ENCODE results near the gene VGLL2. TPM values are rescaled to one million over a fixed set of nuclear protein-coding genes. Genes with fewer than 3 reads are reported as not detected.

VGLL2 gene
- polyA plus RNA-seq, 3 donors, result 0.21 TPM; not detected in 2

DNA sequence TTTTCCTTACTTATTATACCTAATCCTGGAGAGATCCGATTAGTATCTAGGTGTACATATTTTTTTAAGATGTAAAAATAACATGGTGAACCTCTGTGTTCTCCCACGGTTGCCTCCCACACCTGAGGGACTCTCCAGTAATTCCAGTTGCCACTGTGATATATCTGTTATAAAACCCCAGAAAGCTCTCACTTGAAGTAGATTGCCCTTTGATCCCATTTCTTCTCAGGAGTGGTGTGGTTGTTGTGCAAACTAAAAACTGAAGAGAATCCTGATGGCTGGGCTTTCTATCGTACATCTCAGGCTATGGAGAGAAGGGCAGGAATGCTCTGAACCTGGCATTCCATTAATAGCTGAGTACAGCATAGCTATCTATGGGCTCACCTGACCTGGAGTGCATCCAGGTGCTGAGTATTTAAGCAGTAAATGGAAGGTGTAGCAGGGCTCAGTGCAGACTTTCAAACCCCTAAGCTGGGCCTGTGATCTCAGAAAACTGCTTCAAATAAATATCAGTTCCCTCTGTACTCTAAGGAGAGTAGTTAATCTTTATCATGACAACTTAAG lies 41.0 kb downstream of the VGLL2 start:
- WGBS, 3 donors, result 29 to 70% (median 64%) methylated on average over 3 of the region's 3 CpGs
- no peak overlapping the region for H3K27ac ChIP-seq (ENCODE audit: low read depth, low read length)

DNA sequence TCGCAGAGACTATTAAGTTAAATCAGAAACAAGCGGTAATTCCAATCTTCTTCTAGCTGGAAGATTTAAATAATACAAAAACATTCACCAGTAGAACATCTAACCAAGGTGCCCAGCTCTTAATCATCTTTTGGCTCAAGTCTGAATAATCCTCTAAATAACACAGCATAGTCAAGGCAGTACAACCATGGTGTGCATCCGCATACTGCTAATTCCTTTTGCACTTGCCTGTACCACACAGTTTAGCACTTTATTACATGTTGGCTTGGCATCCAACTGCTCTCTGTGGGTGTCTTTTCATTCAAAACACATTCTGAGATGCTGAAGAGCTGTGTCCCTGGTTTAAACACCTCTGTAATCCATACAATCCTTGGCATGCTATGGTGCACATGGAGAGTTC lies 42.3 kb downstream of the VGLL2 start:
- WGBS, 3 donors, result 77 to 96% (median 95%) methylated on average over 3 of the region's 3 CpGs
- H3K27ac ChIP-seq (ENCODE audit: low read depth, low read length), result no peak overlapping the region

DNA sequence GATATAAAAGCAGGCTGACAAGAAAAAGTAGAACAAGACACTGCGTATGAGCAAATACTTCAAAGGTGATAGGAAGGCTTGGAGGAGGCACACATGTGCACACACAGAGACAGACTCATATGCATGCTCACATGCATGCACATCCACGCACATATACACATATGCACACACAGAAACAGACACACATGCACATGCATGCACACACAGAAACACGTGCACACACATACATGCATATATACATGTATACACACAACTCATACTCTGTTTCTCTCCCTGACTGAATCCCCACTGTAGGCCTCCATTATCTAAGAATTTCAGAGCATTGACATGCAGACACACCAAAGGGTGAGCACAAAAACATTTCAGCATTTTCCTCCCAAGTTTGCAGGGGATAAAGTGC lies 43.7 kb downstream of the VGLL2 start:
- 79 to 82% (median 81%) methylated on average over 3 of the region's 3 CpGs for WGBS, 3 donors
- no peak overlapping the region for H3K27ac ChIP-seq (ENCODE audit: low read depth, low read length)

DNA sequence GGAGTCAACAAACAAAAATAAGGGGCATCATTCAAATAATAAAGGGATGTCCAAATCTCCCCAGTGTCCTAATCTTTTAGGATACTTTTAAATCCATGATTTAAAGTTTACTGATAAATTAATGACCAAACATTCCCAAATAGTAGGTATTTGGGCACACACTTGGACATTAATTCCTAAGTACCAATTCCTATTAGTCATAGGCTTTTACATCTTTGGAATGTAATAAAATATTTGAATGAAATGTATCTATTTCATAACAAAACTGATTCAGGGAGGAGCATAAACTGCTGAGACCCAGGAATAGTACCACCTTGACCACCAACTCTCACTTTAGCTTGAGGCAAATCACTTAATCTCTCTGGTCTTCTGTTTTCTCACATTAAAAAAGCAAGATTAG lies 44.3 kb downstream of the VGLL2 start:
- H3K27ac ChIP-seq (ENCODE audit: low read depth, low read length), result no peak overlapping the region

DNA sequence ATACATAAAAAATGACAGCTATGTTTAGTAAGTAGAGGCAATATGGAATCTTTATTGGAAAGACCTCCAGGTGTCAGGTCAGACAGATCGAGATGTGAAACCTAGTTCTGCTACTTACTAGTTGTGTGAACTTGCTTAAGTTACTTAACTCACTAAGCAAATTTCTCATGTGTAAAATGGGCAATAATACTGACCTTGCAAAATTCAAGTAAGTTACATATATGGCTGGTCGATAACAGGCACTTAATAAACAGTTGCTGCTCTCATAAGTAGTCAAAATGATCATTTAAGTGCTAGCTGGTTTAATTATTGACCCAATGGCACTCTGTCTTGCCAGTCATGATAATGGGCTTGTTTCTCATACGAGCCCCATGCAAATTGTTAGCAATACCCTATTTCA lies 46.0 kb downstream of the VGLL2 start:
- 50 to 82% (median 71%) methylated on average over 3 of the region's 3 CpGs for WGBS, 3 donors
- no peak overlapping the region for H3K27ac ChIP-seq (ENCODE audit: low read depth, low read length)

DNA sequence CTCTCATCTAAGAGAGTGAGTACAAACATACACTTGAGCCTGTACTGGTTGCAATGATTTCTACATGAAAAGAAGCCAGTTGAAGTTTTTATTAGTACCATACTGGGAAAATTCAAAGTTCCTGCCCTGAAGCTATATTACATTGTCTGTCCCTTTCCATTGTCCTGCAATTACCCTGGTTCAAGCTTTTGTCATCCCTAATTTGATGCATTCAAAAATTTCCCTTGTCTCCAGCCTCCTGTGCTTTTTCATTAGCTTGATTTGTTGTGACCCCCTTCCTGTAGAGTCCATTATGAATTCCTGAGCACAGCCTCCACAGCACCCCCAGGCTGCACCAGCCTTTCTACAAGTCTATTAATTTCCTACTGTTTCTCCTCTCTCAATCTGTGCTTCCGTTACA lies 46.4 kb downstream of the VGLL2 start:
- WGBS, 3 donors, result 89 to 94% (median 93%) methylated on average over 1 of the region's 1 CpG
- no peak overlapping the region for H3K27ac ChIP-seq (ENCODE audit: low read depth, low read length)

DNA sequence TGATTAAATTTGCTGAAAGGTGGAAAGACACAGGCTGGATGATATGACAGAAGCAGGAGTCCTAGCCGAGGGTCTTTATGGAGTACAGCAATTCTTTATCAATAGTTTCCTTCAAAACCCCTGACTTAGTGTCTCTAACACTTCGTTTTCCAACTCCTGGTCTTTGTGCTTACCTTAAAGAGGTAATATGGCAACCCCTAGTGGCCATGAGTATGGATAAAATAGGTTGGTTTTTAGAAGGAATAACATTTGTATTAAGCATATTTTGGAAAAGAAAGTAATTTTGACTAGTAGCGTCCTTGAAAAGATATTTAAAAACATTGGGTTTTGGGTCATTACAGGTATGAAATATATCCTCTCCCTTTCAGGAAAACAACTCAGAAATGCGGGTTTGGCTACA lies 51.9 kb downstream of the VGLL2 start:
- 33 to 43% (median 41%) methylated on average over 4 of the region's 4 CpGs for WGBS, 3 donors
- no peak overlapping the region for H3K27ac ChIP-seq (ENCODE audit: low read depth, low read length)

Other genes starting within 250 kb of the VGLL2 start
- gene ROS1, start 160.4 kb downstream of the VGLL2 start, polyA plus RNA-seq, result under 1 TPM in 2 of 3 donors, not detected in 1; 0.01 TPM
- 1 to 10 TPM; 4.2 to 5.5 (median 4.7) TPM for gene DCBLD1, start 217.1 kb downstream of the VGLL2 start, polyA plus RNA-seq

Data from adipose tissue (tissue), 3 donors.